H1 (cell line): ENCODE measurements around the gene TNC. TPM values are rescaled to one million over a fixed set of nuclear protein-coding genes. Genes with fewer than 3 reads are reported as not detected.

ENCODE experiments used
- CTCF ChIA-PET: fragments of 300-600 bp; sonication (Branson Sonifier 250); formaldehyde crosslinking; loops from one replicate; lab custom pipeline; 2021; ENCODE audit not compliant: partially characterized antibody; lab: Charles Lee
- POLR2A ChIA-PET: fragments of 300-600 bp; sonication (Branson Sonifier 250); formaldehyde crosslinking; loops from one replicate; lab custom pipeline; 2021; ENCODE audit warnings: inconsistent platforms; ENCODE audit not compliant: partially characterized antibody; lab: Charles Lee
- DNase-seq, 2 experiments: peaks; one replicate each; pipeline versions ENCODE4 v3.0.0 to v3.0.0-alpha.2; 2010 to 2022; ENCODE audit warnings: low spot score in 2 of 2, low read depth in 1 of 2, mixed read lengths in 1 of 2
- FAIRE-seq: peaks from 2 replicates; lab custom pipeline; 2011; peaks lifted over from hg19 to GRCh38; lab: Jason Lieb, UNC
- H2AFZ ChIP-seq: 2 replicates; pipeline ENCODE4 v1.8.1; 2012; ENCODE audit warnings: low read length, inconsistent platforms
- H2AK5ac ChIP-seq: 2 replicates; pipeline ENCODE4 v1.6.1; 2013; ENCODE audit warnings: low read depth, low read length
- H2BK120ac ChIP-seq: replicated peaks from 2 replicates; pipeline ENCODE3; 2013; ENCODE audit warnings: low read depth, low read length, inconsistent platforms
- H2BK12ac ChIP-seq: 2 replicates; pipeline ENCODE4 v1.6.1; 2013; ENCODE audit warnings: low read depth, low read length
- H2BK15ac ChIP-seq: 2 replicates; pipeline ENCODE4 v1.6.1; 2013; ENCODE audit warnings: low read length
- H2BK20ac ChIP-seq: 2 replicates; pipeline ENCODE4 v1.6.1; 2013; ENCODE audit warnings: low read length
- H2BK5ac ChIP-seq: 2 replicates; pipeline ENCODE4 v1.6.1; 2013; ENCODE audit warnings: low read depth, low read length
- H3K14ac ChIP-seq: 2 replicates; pipeline ENCODE4 v1.6.1; 2013; ENCODE audit warnings: inconsistent platforms; ENCODE audit not compliant: insufficient read length
- H3K18ac ChIP-seq: 2 replicates; pipeline ENCODE4 v1.6.1; 2013; ENCODE audit warnings: low read length; ENCODE audit errors: extremely low read depth
- H3K23ac ChIP-seq: 2 replicates; pipeline ENCODE4 v1.6.1; 2013; ENCODE audit warnings: inconsistent platforms; ENCODE audit not compliant: insufficient read length
- H3K23me2 ChIP-seq: 2 replicates; pipeline ENCODE4 v1.6.1; 2013; ENCODE audit warnings: low read depth, low read length
- H3K27ac ChIP-seq: 2 replicates; pipeline ENCODE4 v1.6.1; 2011; ENCODE audit warnings: low read depth, low read length, inconsistent platforms
- H3K27me3 ChIP-seq, 4 experiments: replicated peaks in 1 of 4; 1 replicate in 1 of 4; 2 replicates in 3 of 4; pipeline versions ENCODE4 v1.6.1 to v1.8.1; 2011 to 2013; ENCODE audit warnings: low read length in 3 of 4, mild to moderate bottlenecking in 3 of 4, inconsistent platforms in 2 of 4, mixed read lengths in 2 of 4, moderate library complexity in 1 of 4; ENCODE audit not compliant: control insufficient read depth in 3 of 4, insufficient read depth in 3 of 4; ENCODE audit errors: extremely low read depth in 1 of 4
- H3K36me3 ChIP-seq, 4 experiments: 2 replicates each; pipeline versions ENCODE4 v1.6.1 to v1.8.1; 2011 to 2013; ENCODE audit warnings: mild to moderate bottlenecking in 4 of 4, low read length in 3 of 4, moderate library complexity in 2 of 4, control low read depth in 1 of 4, inconsistent platforms in 1 of 4; ENCODE audit not compliant: insufficient read depth in 4 of 4, control insufficient read depth in 2 of 4
- H3K4ac ChIP-seq: replicated peaks from 2 replicates; pipeline ENCODE3; 2013; ENCODE audit warnings: low read length, low read depth, mixed read lengths, inconsistent platforms; ENCODE audit not compliant: insufficient read length
- H3K4me1 ChIP-seq, 4 experiments: replicated peaks in 1 of 4; 1 replicate in 1 of 4; 2 replicates in 3 of 4; pipeline versions ENCODE4 v1.6.1 to v1.8.1; 2011 to 2013; ENCODE audit warnings: low read length in 3 of 4, inconsistent platforms in 2 of 4, mixed read lengths in 1 of 4; ENCODE audit not compliant: insufficient read depth in 4 of 4, control insufficient read depth in 3 of 4
- H3K4me2 ChIP-seq, 2 experiments: 2 replicates each; pipeline versions ENCODE4 v1.6.1 to v1.8.1; 2011 to 2013; ENCODE audit warnings: low read depth in 2 of 2, low read length in 2 of 2, control low read depth in 1 of 2, inconsistent platforms in 1 of 2, mild to moderate bottlenecking in 1 of 2; ENCODE audit not compliant: insufficient read depth in 1 of 2
- H3K4me3 ChIP-seq, 4 experiments: fragments of 200-600, 300-600 bp in 1 of 4; sonication (generic), shearing (Covaris generic), sonication (Bioruptor Twin) in 1 of 4; 2 replicates each; pipeline versions ENCODE4 v1.5.1 to v1.8.1; 2011 to 2016; ENCODE audit warnings: low read length in 4 of 4, low read depth in 3 of 4, control low read depth in 2 of 4, inconsistent platforms in 2 of 4, mild to moderate bottlenecking in 2 of 4, mixed read lengths in 1 of 4, moderate library complexity in 1 of 4; ENCODE audit not compliant: insufficient read depth in 2 of 4; ENCODE audit errors: extremely low read depth in 1 of 4
- H3K56ac ChIP-seq: replicated peaks from 2 replicates; pipeline ENCODE3; 2013; ENCODE audit warnings: low read depth, mild to moderate bottlenecking, mixed read lengths, low read length, inconsistent platforms; ENCODE audit not compliant: insufficient read length
- H3K79me1 ChIP-seq: 2 replicates; pipeline ENCODE4 v1.6.1; 2013; ENCODE audit warnings: low read depth, low read length, control low read depth
- H3K79me2 ChIP-seq, 2 experiments: 2 replicates each; pipeline versions ENCODE4 v1.6.1 to v1.8.1; 2012 to 2013; ENCODE audit warnings: low read length in 2 of 2, mild to moderate bottlenecking in 2 of 2, inconsistent platforms in 1 of 2; ENCODE audit not compliant: insufficient read depth in 2 of 2, control insufficient read depth in 1 of 2
- H3K9ac ChIP-seq, 4 experiments: replicated peaks in 1 of 4; 1 replicate in 1 of 4; 2 replicates in 3 of 4; pipeline versions ENCODE4 v1.6.1 to v1.8.1; 2011 to 2013; ENCODE audit warnings: low read depth in 3 of 4, low read length in 3 of 4, control low read depth in 2 of 4, mild to moderate bottlenecking in 2 of 4, moderate library complexity in 2 of 4, inconsistent platforms in 1 of 4; ENCODE audit errors: extremely low read depth in 1 of 4
- H3K9me3 ChIP-seq, 2 experiments: 2 replicates each; pipeline versions ENCODE4 v1.6.1 to v1.8.1; 2012 to 2013; ENCODE audit warnings: mild to moderate bottlenecking in 2 of 2, moderate library complexity in 2 of 2, control low read depth in 1 of 2, inconsistent platforms in 1 of 2, low read depth in 1 of 2, low read length in 1 of 2, mixed read lengths in 1 of 2; ENCODE audit not compliant: insufficient read depth in 2 of 2
- H4K20me1 ChIP-seq, 2 experiments: replicated peaks in 1 of 2; 2 replicates each; pipeline versions ENCODE3 to v1.8.1; 2011 to 2013; ENCODE audit warnings: inconsistent platforms in 2 of 2, low read length in 2 of 2, mild to moderate bottlenecking in 1 of 2; ENCODE audit not compliant: insufficient read depth in 2 of 2, control insufficient read depth in 1 of 2
- H4K5ac ChIP-seq: 2 replicates; pipeline ENCODE4 v1.6.1; 2013; ENCODE audit warnings: low read length, low read depth, mixed read lengths, inconsistent platforms; ENCODE audit not compliant: insufficient read length
- H4K8ac ChIP-seq: 2 replicates; pipeline ENCODE4 v1.8.0; 2013; ENCODE audit warnings: mild to moderate bottlenecking, moderate library complexity, low read length, inconsistent platforms; ENCODE audit not compliant: insufficient read depth; ENCODE audit errors: extremely low read depth
- H4K91ac ChIP-seq: replicated peaks from 2 replicates; pipeline ENCODE3; 2013; ENCODE audit warnings: low read length, mixed read lengths, inconsistent platforms; ENCODE audit not compliant: insufficient read length
- GABPA ChIP-seq: IDR thresholded peaks from 2 replicates; pipeline ENCODE4 v1.6.1; 2011; ENCODE audit warnings: mild to moderate bottlenecking, low read length, moderate library complexity, borderline replicate concordance; ENCODE audit not compliant: insufficient read depth
- JUN ChIP-seq: IDR thresholded peaks from 2 replicates; pipeline ENCODE4 v1.6.1; 2011; ENCODE audit warnings: low read depth, mild to moderate bottlenecking, improper control_type of control experiment, low read length
- JUND ChIP-seq: IDR thresholded peaks from 2 replicates; pipeline ENCODE4 v1.6.1; 2011; ENCODE audit warnings: mild to moderate bottlenecking, improper control_type of control experiment, low read length
- PHF8 ChIP-seq: fragments of 200-600 bp; sonication (generic); conservative IDR thresholded peaks from 2 replicates; pipeline ENCODE4 v1.7.1; 2012; ENCODE audit warnings: low read depth, mild to moderate bottlenecking, inconsistent platforms, low read length, moderate library complexity
- POLR2A ChIP-seq, 2 experiments: IDR thresholded peaks; 1 replicate in 1 of 2; 2 replicates in 1 of 2; pipeline ENCODE4 v1.6.1; 2011; ENCODE audit warnings: low read depth in 2 of 2, low read length in 2 of 2, mild to moderate bottlenecking in 2 of 2; ENCODE audit errors: control extremely low read depth in 1 of 2
- RBBP5 ChIP-seq: IDR thresholded peaks from 2 replicates; pipeline ENCODE4 v1.7.1; 2012; ENCODE audit warnings: low read depth, mild to moderate bottlenecking, inconsistent platforms, low read length, moderate library complexity, borderline replicate concordance
- RNF2 ChIP-seq: fragments of 200-900, 300-1000 bp; sonication (generic); IDR thresholded peaks from 2 replicates; pipeline ENCODE4 v1.7.1; 2016; ENCODE audit warnings: borderline replicate concordance, low read depth, mild to moderate bottlenecking, antibody characterized with exemption, low read length; ENCODE audit not compliant: poor library complexity, severe bottlenecking; ENCODE audit errors: missing control alignments
- SP1 ChIP-seq: IDR thresholded peaks from 2 replicates; pipeline ENCODE4 v1.6.1; 2011; ENCODE audit warnings: low read depth, low read length
- SP2 ChIP-seq: IDR thresholded peaks from 2 replicates; pipeline ENCODE4 v1.6.1; 2012; ENCODE audit warnings: mild to moderate bottlenecking, low read length, inconsistent platforms
- SP4 ChIP-seq: IDR thresholded peaks from 2 replicates; pipeline ENCODE4 v1.6.1; 2012; ENCODE audit warnings: low read length, inconsistent platforms
- TCF12 ChIP-seq: IDR thresholded peaks from 2 replicates; pipeline ENCODE4 v1.6.1; 2011; ENCODE audit warnings: low read depth, mild to moderate bottlenecking, low read length
- whole genome bisulfite sequencing, 2 experiments: shearing (Covaris generic) in 1 of 2; methylation state at CpG; one replicate each; pipeline versions ENCODE4 v1.1.6 to v1.1.7; 2013 to 2015; ENCODE audit warnings: low lambda C conversion rate in 2 of 2, mixed read lengths in 2 of 2, inconsistent platforms in 1 of 2, low coverage in 1 of 2, missing lambda C conversion rate in 1 of 2; ENCODE audit not compliant: insufficient replicate concordance in 2 of 2, insufficient coverage in 1 of 2, insufficient read length in 1 of 2; ENCODE audit errors: extremely low coverage in 1 of 2, missing lambda C conversion rate in 1 of 2; 5-methylcytosine and 5-hydroxymethylcytosine counted together
- polyA plus RNA-seq, 7 experiments: library from polyadenylated mRNA; depleted of rRNA in 3 of 7; stranded (reverse) in 5 of 7; unstranded in 2 of 7; fragments of >200 nt in 5 of 7; fragments of 200-250 nt in 2 of 7; gene quantifications; 1 replicate in 5 of 7; 2 replicates in 1 of 7; 4 replicates in 1 of 7; pipeline versions ENCODE4 v1.2.1 to v1.2.3, GENCODE V29; 2011 to 2013; ENCODE audit warnings: missing spikeins in 2 of 7, mixed read lengths in 2 of 7
- total RNA-seq: library from RNA; stranded (reverse); fragmentation: NEBNext Ultra II Directional; extraction: Animal tissue kit (Norgen Biotek cat#: 25700); gene quantifications from 2 replicates; pipeline ENCODE4 v1.2.1, GENCODE V29; 2021
- TF ChIP-seq, protein P1 (sequence below): IDR thresholded peaks from 2 replicates; pipeline ENCODE4 v1.6.1; 2012; ENCODE audit warnings: inconsistent platforms

The TNC gene
- total and polyA plus RNA-seq, 2 of the 8 experiments (the other 6 are each of a cell fraction or from before 2014, with no cell fraction given): 6.2 to 11.4 TPM

DNA sequence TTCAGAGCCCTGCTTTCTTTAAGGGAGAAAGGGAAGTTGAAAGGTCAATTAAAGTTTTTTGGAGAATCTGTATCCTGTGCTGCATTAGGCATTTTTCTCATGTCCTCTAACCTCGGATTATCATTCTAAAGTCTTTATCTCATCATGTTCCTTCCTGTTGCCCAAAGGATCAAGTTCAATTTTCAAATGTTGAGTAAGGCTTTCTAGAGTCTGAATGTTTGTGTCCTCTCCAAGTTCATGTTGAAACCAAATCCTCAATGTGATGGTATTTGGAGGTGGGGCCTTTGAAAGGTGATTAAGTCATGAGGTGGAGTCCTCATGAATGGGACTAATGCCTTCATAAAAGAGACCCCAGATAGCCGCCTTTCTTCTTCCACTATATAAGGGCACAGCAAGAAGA lies 20.2 kb upstream of the TNC start:
- no peak overlapping the region for H4K5ac ChIP-seq
- no peaks in the 10 kb centered on the region for H3K79me2 ChIP-seq
- CTCF ChIA-PET: no interaction called here
- H3K14ac ChIP-seq: no peak overlapping the region
- no peak overlapping the region for H3K4me3 ChIP-seq
- H3K9me3 ChIP-seq: no peaks in the 10 kb centered on the region
- H3K4me1 ChIP-seq: no peaks in the 10 kb centered on the region
- FAIRE-seq (no peak), DNase-seq (no peak)
- TF ChIP-seq, protein P1, sequence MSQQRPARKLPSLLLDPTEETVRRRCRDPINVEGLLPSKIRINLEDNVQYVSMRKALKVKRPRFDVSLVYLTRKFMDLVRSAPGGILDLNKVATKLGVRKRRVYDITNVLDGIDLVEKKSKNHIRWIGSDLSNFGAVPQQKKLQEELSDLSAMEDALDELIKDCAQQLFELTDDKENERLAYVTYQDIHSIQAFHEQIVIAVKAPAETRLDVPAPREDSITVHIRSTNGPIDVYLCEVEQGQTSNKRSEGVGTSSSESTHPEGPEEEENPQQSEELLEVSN: no peak
- TF ChIP-seq JUND (no peak), SP1 (no peak), RBBP5 (no peak), RNF2 (no peak), GABPA (no peak), JUN (no peak), SP2 (no peak), TCF12 (no peak), POLR2A (IDR thresholded peaks at IDR 0.05; ENCODE audit: control extremely low read depth in 1 of 2, low read depth in 2 of 2, low read length in 2 of 2) (no peak), SP4 (no peak), PHF8 (no peak)
- no peak overlapping the region for H2BK120ac ChIP-seq
- H3K23me2 ChIP-seq: no peaks in the 10 kb centered on the region; the same call in 1 of the 2 replicates
- no peaks in the 10 kb centered on the region for H3K36me3 ChIP-seq
- 87% methylated on average over 2 of the region's 2 CpGs; no CpG with 5 or more reads in 1 of the 2 experiments for WGBS, 2 experiments
- H3K79me1 ChIP-seq: no peaks in the 10 kb centered on the region
- no peak overlapping the region for H4K91ac ChIP-seq
- no peak overlapping the region for H3K23ac ChIP-seq
- no peaks in the 10 kb centered on the region for H3K27me3 ChIP-seq
- no peak overlapping the region for H2BK12ac ChIP-seq
- no peak overlapping the region for H2BK15ac ChIP-seq
- no peak overlapping the region for H4K8ac ChIP-seq
- no peak overlapping the region for H3K27ac ChIP-seq
- no peak overlapping the region for H2AK5ac ChIP-seq
- no peak overlapping the region for H2BK5ac ChIP-seq
- no peak overlapping the region for H3K18ac ChIP-seq
- no peak overlapping the region for H3K9ac ChIP-seq
- H2AFZ ChIP-seq: no peak overlapping the region
- H3K56ac ChIP-seq: no peak overlapping the region
- H2BK20ac ChIP-seq: no peak overlapping the region
- no peaks in the 10 kb centered on the region for H4K20me1 ChIP-seq
- H3K4me2 ChIP-seq: no peak overlapping the region
- POLR2A ChIA-PET: no interaction called here
- H3K4ac ChIP-seq: no peak overlapping the region
